RCC 7860 (cell line): ENCODE measurements around the gene DDX51.
A peak's percentile ranks its signal among the peaks of the same experiment; 100 is the strongest.

Experiments used
- DNase-seq: peaks from one replicate; pipeline ENCODE4 v3.0.0-alpha.2; 2015; ENCODE audit warnings: low spot score
- FAIRE-seq: peaks from 2 replicates; lab custom pipeline; 2012; peaks lifted over from hg19 to GRCh38; lab: Jason Lieb, UNC

Gene DDX51

GRCh38 chr12:132144115-132144809 lies at the start of gene DDX51, which contains the start of gene NOC4L:
TSS of gene DDX51 (minus strand) at chr12:132144319. CDS start at chr12:132144296, 23 bp downstream.
TSS of gene NOC4L (plus strand) at chr12:132144457. CDS start at chr12:132144489, 32 bp downstream.
- no peak for FAIRE-seq
- DNase-seq: peak; percentile 75

- DNase-seq (no peak), FAIRE-seq (no peak)
Measured at GRCh38 chr12:132191715-132192553, 47.8 kb upstream of the DDX51 start.

GRCh38 chr12:132190834-132191500 lies 46.8 kb upstream of the DDX51 start:
- DNase-seq (no peak), FAIRE-seq (no peak)

GRCh38 chr12:132190012-132190755 lies 46.1 kb upstream of the DDX51 start:
- FAIRE-seq (no peak), DNase-seq (no peak)

GRCh38 chr12:132189378-132190011 lies 45.4 kb upstream of the DDX51 start:
- FAIRE-seq (no peak), DNase-seq (peak; percentile 68)

GRCh38 chr12:132188916-132189325 lies 44.8 kb upstream of the DDX51 start:
- FAIRE-seq: no peak
- no peak for DNase-seq

- no peak for DNase-seq
- FAIRE-seq: no peak
Measured at GRCh38 chr12:132188451-132188901, 44.4 kb upstream of the DDX51 start.

GRCh38 chr12:132187646-132188450 lies 43.7 kb upstream of the DDX51 start:
- DNase-seq (no peak), FAIRE-seq (no peak)

- FAIRE-seq (no peak), DNase-seq (no peak)
Measured at GRCh38 chr12:132186857-132187620, 42.9 kb upstream of the DDX51 start.

GRCh38 chr12:132186208-132186856 lies 42.2 kb upstream of the DDX51 start:
- no peak for FAIRE-seq
- no peak for DNase-seq

- FAIRE-seq: no peak
Measured at GRCh38 chr12:132185705-132186104, 41.6 kb upstream of the DDX51 start.

GRCh38 chr12:132182711-132183365 lies 38.7 kb upstream of the DDX51 start:
- FAIRE-seq (no peak), DNase-seq (no peak)

More at GRCh38 chr12:132185705-132186104, 41.6 kb upstream of the DDX51 start:
- DNase-seq: no peak

GRCh38 chr12:132182206-132182710 lies 38.1 kb upstream of the DDX51 start:
- no peak for FAIRE-seq
- no peak for DNase-seq

- DNase-seq: no peak
- FAIRE-seq: no peak
Measured at GRCh38 chr12:132181570-132182200, 37.6 kb upstream of the DDX51 start.

- no peak for FAIRE-seq
Measured at GRCh38 chr12:132180648-132181546, 36.8 kb upstream of the DDX51 start.

More at GRCh38 chr12:132180648-132181546, 36.8 kb upstream of the DDX51 start:
- DNase-seq: no peak
